Pons (tissue), 1 donor: ENCODE results near the gene TEK.
"Not testable (repeated sequence)": the region's sequence is repeated elsewhere in the genome, so short reads cannot be mapped to it uniquely, and the experiment has no call there.

ENCODE experiments used
- DNase-seq: peaks from one replicate; pipeline ENCODE4 v3.0.0-alpha.2; 2016; ENCODE audit warnings: low spot score

Gene TEK

GRCh38 chr9:27227192-27227591, 118.2 kb downstream of the TEK start:
- DNase-seq: no peak

GRCh38 chr9:27239648-27240047, 130.6 kb downstream of the TEK start:
- DNase-seq: not testable (repeated sequence)

- DNase-seq: peak; percentile 48
These were observed 138.7 kb downstream of the TEK start for GRCh38 chr9:27247756-27248155.

GRCh38 chr9:27248702-27249101, 139.7 kb downstream of the TEK start:
- DNase-seq: no peak

- DNase-seq: no peak
These were observed 149.6 kb downstream of the TEK start for GRCh38 chr9:27258662-27259061.

GRCh38 chr9:27260789-27261516, 151.9 kb downstream of the TEK start:
- no peak for DNase-seq

DNA sequence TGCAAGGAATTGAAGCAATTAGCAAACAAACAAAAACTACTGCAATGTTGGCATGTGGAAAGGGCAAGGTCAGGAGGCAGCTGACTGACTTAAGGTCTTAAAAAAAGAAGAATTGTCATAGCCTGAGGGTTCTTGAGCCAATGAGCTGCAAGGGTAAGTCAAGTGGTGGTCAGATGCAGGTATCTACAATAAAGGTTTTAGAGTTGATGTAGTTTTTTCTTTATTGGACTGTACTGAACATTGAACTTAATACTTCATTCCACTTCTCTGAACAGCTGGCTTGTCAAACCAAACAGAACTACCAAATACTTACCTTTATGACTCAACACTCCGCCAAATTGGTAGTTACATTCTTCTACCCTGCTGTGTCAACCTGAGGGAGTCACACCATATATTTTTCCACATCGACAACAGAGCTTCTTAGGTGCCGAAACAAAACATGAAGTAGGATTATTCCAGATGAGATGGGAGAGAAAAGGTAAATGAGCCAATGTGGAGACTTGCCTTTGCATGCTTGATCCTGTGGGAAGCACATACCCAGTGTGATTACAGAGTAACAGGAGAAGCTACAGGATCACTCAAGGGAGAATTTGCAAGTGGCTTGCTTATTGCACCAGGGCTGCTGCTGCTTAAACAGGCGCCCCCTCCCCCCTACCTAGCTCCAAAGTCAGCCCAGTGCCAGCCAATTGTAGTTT, 152.6 kb downstream of the TEK start:
- DNase-seq: no peak

DNA sequence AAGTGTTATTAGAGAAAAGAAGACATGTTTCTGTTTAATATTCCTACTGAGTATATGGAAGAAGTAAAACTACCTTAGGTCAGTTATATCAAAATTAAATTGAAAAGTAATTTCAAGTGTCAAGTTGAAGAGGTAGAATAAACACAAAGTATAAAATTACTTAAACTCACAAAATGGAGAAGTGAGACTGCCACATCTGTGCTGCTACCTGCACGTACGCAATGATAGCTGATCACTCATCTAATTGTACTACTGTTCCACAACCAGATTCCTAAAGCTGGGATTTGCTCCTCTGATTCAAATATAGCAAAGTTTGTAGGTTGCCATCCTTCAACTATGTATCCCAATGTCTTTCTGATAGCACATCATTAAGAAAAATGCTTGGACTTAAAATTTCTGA, 163.1 kb downstream of the TEK start:
- DNase-seq: no peak

GRCh38 chr9:27273186-27273585, 164.2 kb downstream of the TEK start:
- no peak for DNase-seq

DNA sequence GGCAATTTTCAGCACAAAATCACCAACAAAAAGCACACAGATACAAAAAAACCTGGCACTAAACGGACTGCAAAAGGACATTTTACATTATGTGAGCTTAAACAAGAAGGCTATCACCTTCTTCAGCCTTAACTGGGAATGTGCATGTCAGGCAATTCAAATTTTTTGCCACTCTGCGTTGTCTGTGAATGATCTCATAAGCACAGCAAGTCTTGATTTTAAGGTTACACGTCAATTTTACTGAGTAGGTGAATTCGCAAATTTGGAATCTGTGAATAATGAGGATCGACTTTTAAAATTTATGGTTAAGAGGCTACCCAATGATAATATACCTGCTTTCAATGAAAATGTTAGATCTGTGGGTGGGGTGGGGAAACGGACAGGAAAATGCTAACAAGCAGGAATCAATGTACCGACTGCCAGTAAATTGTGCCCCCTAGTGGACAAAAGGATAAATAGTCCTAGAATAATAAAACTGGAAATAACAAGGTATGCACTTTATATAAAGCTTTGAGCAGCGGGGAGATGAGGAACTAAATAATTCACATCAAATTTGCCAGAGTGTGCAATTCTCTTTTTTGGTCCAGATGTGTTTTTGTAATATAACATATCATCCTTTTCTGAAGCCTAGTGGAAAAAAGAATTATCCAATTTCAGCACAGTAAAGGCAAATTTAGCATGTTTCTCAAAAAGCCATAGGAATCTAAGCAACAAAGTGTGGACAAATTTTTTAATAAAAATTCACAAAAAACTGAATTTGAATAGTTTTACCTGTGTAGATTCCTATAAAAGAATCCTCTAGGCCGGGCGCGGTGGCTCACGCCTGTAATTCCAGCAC, 167.4 kb downstream of the TEK start:
- DNase-seq: peak; percentile 73

- DNase-seq: no peak
These were observed 169.3 kb downstream of the TEK start for GRCh38 chr9:27278374-27278773.

DNA sequence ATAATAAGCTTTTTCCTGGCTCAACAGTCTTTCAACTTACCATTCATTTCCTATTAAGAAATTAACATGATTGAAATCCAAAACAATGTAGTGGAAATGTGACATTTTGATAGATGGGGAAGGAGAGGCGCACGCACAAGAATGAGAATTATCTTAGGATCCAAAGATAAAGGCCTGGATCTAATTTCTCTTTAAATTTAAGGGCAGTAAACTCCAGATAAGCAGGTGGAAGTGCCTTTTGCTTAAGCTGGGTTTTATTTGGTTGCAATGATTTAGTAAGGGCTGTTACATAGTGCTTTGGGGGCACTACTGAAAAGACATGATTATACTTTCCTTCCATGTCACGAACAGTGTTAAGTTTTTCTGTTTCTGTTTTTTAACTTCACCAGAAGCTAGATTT, 170.6 kb downstream of the TEK start:
- DNase-seq: no peak
